WERI-Rb-1 (cell line): Measurements from ENCODE around the gene FAM135A.
"Not testable (repeated sequence)": the region's sequence is repeated elsewhere in the genome, so short reads cannot be mapped to it uniquely, and the experiment has no call there.

Experiments
- DNase-seq: peaks from one replicate; pipeline ENCODE4 v3.0.0-alpha.2; 2020
- H3K27ac ChIP-seq: fragments of 250-450 bp; sonication (Bioruptor Pico); 2 replicates; pipeline ENCODE4 v1.5.1; 2020; ENCODE audit warnings: mild to moderate bottlenecking, moderate library complexity
- H3K27me3 ChIP-seq: fragments of 250-450 bp; sonication (Bioruptor Pico); 2 replicates; pipeline ENCODE4 v1.5.1; 2021; ENCODE audit warnings: mild to moderate bottlenecking, low read depth, moderate library complexity; ENCODE audit not compliant: insufficient read depth, severe bottlenecking
- H3K36me3 ChIP-seq: fragments of 250-450 bp; sonication (Bioruptor Pico); 2 replicates; pipeline ENCODE4 v1.5.1; 2020; ENCODE audit warnings: mild to moderate bottlenecking, moderate library complexity
- H3K4me3 ChIP-seq: 2 replicates; pipeline ENCODE4 v1.5.1; 2011; ENCODE audit warnings: low read depth, mild to moderate bottlenecking, control low read depth, low read length
- H3K9me3 ChIP-seq: fragments of 250-450 bp; sonication (Bioruptor Pico); 2 replicates; pipeline ENCODE4 v1.5.1; 2021; ENCODE audit warnings: mild to moderate bottlenecking, moderate library complexity; ENCODE audit not compliant: severe bottlenecking
- CTCF ChIP-seq: IDR thresholded peaks from 2 replicates; pipeline ENCODE4 v1.5.1; 2011; ENCODE audit warnings: low read depth, mild to moderate bottlenecking, control low read depth, inconsistent platforms, low read length

FAM135A gene

GRCh38 chr6:70423189-70424134 is 10.2 kb downstream of the FAM135A start:
- Histone ChIP-seq H3K9me3 (no peaks in the 10 kb centered on the region), H3K36me3 (peaks cover 9% of the 10 kb centered on the region), H3K27ac (no peak overlapping the region), H3K4me3 (no peak overlapping the region), H3K27me3 (no peaks in the 10 kb centered on the region)
- DNase-seq: no peak
- no peak for TF ChIP-seq CTCF

- no peak for DNase-seq
- no peaks in the 10 kb centered on the region for H3K27me3 ChIP-seq
- peaks cover 8% of the 10 kb centered on the region for H3K36me3 ChIP-seq
- no peak overlapping the region for H3K4me3 ChIP-seq
- no peak overlapping the region for H3K27ac ChIP-seq
- TF ChIP-seq CTCF: no peak
- H3K9me3 ChIP-seq: no peaks in the 10 kb centered on the region
Measured at GRCh38 chr6:70424291-70424690, 11.0 kb downstream of the FAM135A start.

GRCh38 chr6:70436320-70436719 is 23.0 kb downstream of the FAM135A start:
- no peaks in the 10 kb centered on the region for H3K9me3 ChIP-seq
- no peak overlapping the region for H3K27ac ChIP-seq
- no peak overlapping the region for H3K4me3 ChIP-seq
- H3K36me3 ChIP-seq: peaks cover 3% of the 10 kb centered on the region; the same call in 1 of the 2 replicates
- H3K27me3 ChIP-seq: no peaks in the 10 kb centered on the region
- no peak for TF ChIP-seq CTCF
- DNase-seq: no peak

GRCh38 chr6:70445001-70445400 is 31.7 kb downstream of the FAM135A start:
- no peak overlapping the region for H3K4me3 ChIP-seq
- no peak for DNase-seq
- no peak overlapping the region for H3K27ac ChIP-seq
- no peaks in the 10 kb centered on the region for H3K27me3 ChIP-seq
- H3K9me3 ChIP-seq: no peaks in the 10 kb centered on the region
- TF ChIP-seq CTCF: no peak
- no peaks in the 10 kb centered on the region for H3K36me3 ChIP-seq

GRCh38 chr6:70447343-70448070 is 34.2 kb downstream of the FAM135A start:
- not testable (repeated sequence) for H3K4me3 ChIP-seq, DNase-seq, H3K36me3 ChIP-seq, H3K27me3 ChIP-seq, H3K27ac ChIP-seq, H3K9me3 ChIP-seq

GRCh38 chr6:70453899-70454298 is 40.6 kb downstream of the FAM135A start:
- not testable (repeated sequence) for H3K27ac ChIP-seq, DNase-seq, H3K9me3 ChIP-seq, H3K27me3 ChIP-seq, H3K36me3 ChIP-seq, H3K4me3 ChIP-seq
